Measurements from ENCODE around the gene GEMIN2. TPM values are rescaled to one million over a fixed set of nuclear protein-coding genes. Genes with fewer than 3 reads are reported as not detected.
"Not testable (repeated sequence)": the region's sequence is repeated elsewhere in the genome, so short reads cannot be mapped to it uniquely, and the experiment has no call there.

GEMIN2 gene
- polyA plus RNA-seq, 3 donors from 2014 or later, result 8.6 to 12.8 (median 10.1) TPM

GRCh38 chr14:39141623-39142022, 27.5 kb downstream of the GEMIN2 start:
- peaks cover 15 to 27% (median 24%) of the 10 kb centered on the region in 3 donors for H3K36me3 Mint-ChIP-seq
- not testable (repeated sequence) for DNase-seq, H3K9me3 Mint-ChIP-seq

GRCh38 chr14:39143226-39143625, 29.1 kb downstream of the GEMIN2 start:
- not testable (repeated sequence) for DNase-seq; H3K9me3 Mint-ChIP-seq; H3K4me3 Mint-ChIP-seq; H3K27me3 Mint-ChIP-seq (ENCODE audit: low read depth in 3 of 3)
- peaks cover 15 to 19% of the 10 kb centered on the region in 2 donors for H3K4me1 Mint-ChIP-seq
- H3K27ac Mint-ChIP-seq, result peak overlapping the region in 1 of 6 donors; percentile 3
- H3K36me3 Mint-ChIP-seq, result peaks cover 15 to 36% (median 33%) of the 10 kb centered on the region in 3 donors

More at GRCh38 chr14:39141623-39142022, 27.5 kb downstream of the GEMIN2 start:
- H3K27ac Mint-ChIP-seq; H3K4me3 Mint-ChIP-seq; H3K27me3 Mint-ChIP-seq (ENCODE audit: low read depth in 3 of 3): not testable (repeated sequence)
- peaks cover 15 to 19% of the 10 kb centered on the region in 2 donors for H3K4me1 Mint-ChIP-seq

- Mint-ChIP-seq H3K4me3 (no peak overlapping the region), H3K36me3 (peaks cover 5 to 28% (median 27%) of the 10 kb centered on the region in 3 donors), H3K9me3 (peaks cover 0 to 2% (median 0%) of the 10 kb centered on the region in 6 donors), H3K27ac (peak overlapping the region in 1 of 6 donors; percentile 82), H3K4me1 (peaks cover 12 to 14% of the 10 kb centered on the region in 2 donors), H3K27me3 (ENCODE audit: low read depth in 3 of 3) (peaks cover 0 to 2% (median 0%) of the 10 kb centered on the region in 3 donors)
- no peak for DNase-seq
These were observed 31.3 kb downstream of the GEMIN2 start for GRCh38 chr14:39145266-39145966.

- Mint-ChIP-seq H3K27me3 (ENCODE audit: low read depth in 3 of 3) (no peaks in the 10 kb centered on the region), H3K4me1 (peaks cover 0 to 6% of the 10 kb centered on the region in 2 donors), H3K36me3 (peaks cover 3 to 22% (median 4%) of the 10 kb centered on the region in 3 donors), H3K4me3 (no peak overlapping the region), H3K27ac (peak overlapping the region in 1 of 6 donors; percentile 1), H3K9me3 (no peaks in the 10 kb centered on the region)
- DNase-seq, result no peak
These were observed 40.6 kb downstream of the GEMIN2 start for GRCh38 chr14:39154594-39155189.

GRCh38 chr14:39157491-39157890, 43.4 kb downstream of the GEMIN2 start:
- Mint-ChIP-seq H3K9me3 (no peaks in the 10 kb centered on the region), H3K36me3 (peaks cover 3 to 12% (median 3%) of the 10 kb centered on the region in 3 donors), H3K27ac (no peak overlapping the region), H3K4me3 (no peak overlapping the region), H3K4me1 (peaks cover 9 to 24% of the 10 kb centered on the region in 2 donors), H3K27me3 (ENCODE audit: low read depth in 3 of 3) (peaks cover 0 to 2% (median 0%) of the 10 kb centered on the region in 3 donors)
- no peak for DNase-seq

GRCh38 chr14:39158222-39158858, 44.2 kb downstream of the GEMIN2 start:
- H3K9me3 Mint-ChIP-seq, result no peaks in the 10 kb centered on the region
- H3K4me1 Mint-ChIP-seq, result peaks cover 14 to 30% of the 10 kb centered on the region in 2 donors
- no peak for DNase-seq
- H3K27me3 Mint-ChIP-seq (ENCODE audit: low read depth in 3 of 3), result peaks cover 0 to 3% (median 0%) of the 10 kb centered on the region in 3 donors
- H3K36me3 Mint-ChIP-seq, result peaks cover 3 to 17% (median 7%) of the 10 kb centered on the region in 3 donors
- no peak overlapping the region for H3K4me3 Mint-ChIP-seq
- no peak overlapping the region for H3K27ac Mint-ChIP-seq

- Mint-ChIP-seq H3K36me3 (peaks cover 8 to 13% (median 10%) of the 10 kb centered on the region in 3 donors), H3K9me3 (no peaks in the 10 kb centered on the region), H3K4me3 (no peak overlapping the region), H3K4me1 (peaks cover 22 to 50% of the 10 kb centered on the region in 2 donors), H3K27me3 (ENCODE audit: low read depth in 3 of 3) (peaks cover 0 to 6% (median 0%) of the 10 kb centered on the region in 3 donors), H3K27ac (peak overlapping the region in 1 of 6 donors; percentile 54)
- no peak for DNase-seq
These were observed 46.4 kb downstream of the GEMIN2 start for GRCh38 chr14:39160494-39160893.

GRCh38 chr14:39167797-39168320, 53.7 kb downstream of the GEMIN2 start:
- Mint-ChIP-seq H3K4me1 (peaks cover 50 to 72% of the 10 kb centered on the region in 2 donors), H3K4me3 (peak overlapping the region in 4 of 5 donors; percentile 10 to 98 (median 66)), H3K27ac (peak overlapping the region in 3 of 6 donors; percentile 31 to 75 (median 71)), H3K27me3 (ENCODE audit: low read depth in 3 of 3) (peaks cover 3 to 11% (median 5%) of the 10 kb centered on the region in 3 donors)
- H3K9me3 Mint-ChIP-seq, H3K36me3 Mint-ChIP-seq, DNase-seq: not testable (repeated sequence)

GRCh38 chr14:39168591-39168990, 54.5 kb downstream of the GEMIN2 start:
- no peaks in the 10 kb centered on the region for H3K9me3 Mint-ChIP-seq
- peaks cover 46 to 67% of the 10 kb centered on the region in 2 donors for H3K4me1 Mint-ChIP-seq
- no peak for DNase-seq
- peak overlapping the region; percentile 30 to 98 (median 86) for H3K4me3 Mint-ChIP-seq
- peaks cover 3 to 11% (median 5%) of the 10 kb centered on the region in 3 donors for H3K27me3 Mint-ChIP-seq (ENCODE audit: low read depth in 3 of 3)
- H3K36me3 Mint-ChIP-seq, result peaks cover 2 to 4% (median 3%) of the 10 kb centered on the region in 3 donors
- peak overlapping the region; percentile 60 to 86 (median 78) for H3K27ac Mint-ChIP-seq

- peaks cover 3 to 15% (median 10%) of the 10 kb centered on the region in 3 donors for H3K27me3 Mint-ChIP-seq (ENCODE audit: low read depth in 3 of 3)
- peak overlapping the region; percentile 94 to 99 (median 98) for H3K27ac Mint-ChIP-seq
- no peak for DNase-seq
- peaks cover 49 to 65% of the 10 kb centered on the region in 2 donors for H3K4me1 Mint-ChIP-seq
- peaks cover 0 to 3% (median 2%) of the 10 kb centered on the region in 3 donors for H3K36me3 Mint-ChIP-seq
- no peaks in the 10 kb centered on the region for H3K9me3 Mint-ChIP-seq
- H3K4me3 Mint-ChIP-seq, result peak overlapping the region; percentile 86 to 98 (median 97)
These were observed 55.4 kb downstream of the GEMIN2 start for GRCh38 chr14:39169541-39169900.

- no peak for DNase-seq
- peaks cover 13 to 25% (median 18%) of the 10 kb centered on the region in 3 donors for H3K27me3 Mint-ChIP-seq (ENCODE audit: low read depth in 3 of 3)
- H3K4me3 Mint-ChIP-seq, result peak overlapping the region in 4 of 5 donors; percentile 28 to 63 (median 52)
- H3K9me3 Mint-ChIP-seq, result no peaks in the 10 kb centered on the region
- H3K4me1 Mint-ChIP-seq, result peaks cover 59 to 66% of the 10 kb centered on the region in 2 donors
- H3K36me3 Mint-ChIP-seq, result peaks cover 8 to 16% (median 9%) of the 10 kb centered on the region in 3 donors
- H3K27ac Mint-ChIP-seq, result peak overlapping the region in 5 of 6 donors; percentile 30 to 74 (median 55)
These were observed 59.1 kb downstream of the GEMIN2 start for GRCh38 chr14:39173198-39173597.

GRCh38 chr14:39174560-39175444, 60.7 kb downstream of the GEMIN2 start, which contains the start of gene PNN:
Gene PNN, plus strand, starts transcription at chr14:39175254. Its CDS starts 26 bp downstream, at chr14:39175280.
- peaks cover 13 to 25% (median 18%) of the 10 kb centered on the region in 3 donors for H3K27me3 Mint-ChIP-seq (ENCODE audit: low read depth in 3 of 3)
- peak; percentile 97 for DNase-seq
- H3K27ac Mint-ChIP-seq, result peak within 1 kb of the TSS; percentile 98 to 100 (median 99)
- peaks cover 47 to 59% of the 10 kb centered on the region in 2 donors for H3K4me1 Mint-ChIP-seq
- H3K9me3 Mint-ChIP-seq, result no peaks in the 10 kb centered on the region
- H3K4me3 Mint-ChIP-seq, result peak within 1 kb of the TSS; percentile 97 to 100 (median 99)
- peaks cover 15 to 26% (median 17%) of the 10 kb centered on the region in 3 donors for H3K36me3 Mint-ChIP-seq
